Measurements from ENCODE around the gene TXNDC17. TPM values are rescaled to one million over a fixed set of nuclear protein-coding genes. Genes with fewer than 3 reads are reported as not detected.

The TXNDC17 gene
- total and polyA plus RNA-seq, 9 of the 15 experiments (the other 6 are each of a cell fraction or from before 2014, with no cell fraction given) = 108 to 759 (median 179) TPM

DNA sequence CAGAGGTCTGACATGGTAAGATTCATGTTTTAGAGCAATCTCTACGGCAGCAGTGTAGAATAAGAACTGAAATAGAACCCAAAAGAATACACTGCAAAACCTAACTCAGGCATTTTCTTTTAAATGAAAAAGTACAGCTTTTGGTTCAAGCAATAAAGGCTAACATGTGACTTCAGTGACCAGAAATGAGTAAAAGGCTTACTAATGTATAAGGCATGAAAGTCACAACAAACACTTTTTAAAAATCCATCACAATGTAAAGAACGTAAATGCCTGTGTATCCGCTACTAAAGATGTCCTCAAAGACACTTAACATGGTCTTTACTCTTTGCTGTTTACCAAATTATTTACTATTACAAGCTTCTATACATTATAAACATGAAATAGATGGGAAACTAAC is 16.9 kb upstream of the TXNDC17 start:
- H3K9me1 ChIP-seq (ENCODE audit: control insufficient read depth, insufficient read depth, low read length) = no peaks in the 10 kb centered on the region
- H3K9me3 ChIP-seq (replicated peaks; ENCODE audit: control insufficient read depth, insufficient read depth, low read depth, low read length) = no peaks in the 10 kb centered on the region
- no peaks in the 10 kb centered on the region for H3K79me2 ChIP-seq (ENCODE audit: control insufficient read depth, insufficient read depth, low read length)
- H3K36me3 ChIP-seq (ENCODE audit: control insufficient read depth, insufficient read depth, low read length) = peaks cover 49% of the 10 kb centered on the region; the same call in 2 of the 3 replicates
- FAIRE-seq = no peak
- H4K20me1 ChIP-seq (replicated peaks; ENCODE audit: control insufficient read depth, insufficient read depth, low read length) = no peaks in the 10 kb centered on the region
- no peaks in the 10 kb centered on the region for H3K4me1 ChIP-seq (replicated peaks in 1 of 2; ENCODE audit: control insufficient read depth in 2 of 2, insufficient read depth in 2 of 2, low read length in 2 of 2)
- no peak for DNase-seq (ENCODE audit: extremely low read depth in 1 of 4, low spot score in 3 of 4)
- no peak for ATAC-seq
- no peak overlapping the region for H3K27ac ChIP-seq (ENCODE audit: extremely low read depth, low read depth, low read length)
- intact Hi-C loops (cut with micrococcal nuclease) (no loop called here), in situ Hi-C loops (cut with MboI) (no loop called here)
- no peak overlapping the region for H3K4me2 ChIP-seq (ENCODE audit: insufficient read depth, low read length)
- POLR2A ChIA-PET = interaction anchor here (1.2 kb wide), 2 partner anchors 9 to 14 kb away, joined by 5 to 7 read pairs; no protein-coding TSS in a partner anchor
- no peak overlapping the region for H3K4me3 ChIP-seq
- CTCF ChIA-PET (ENCODE audit: low intra/inter-chr PET ratio) = no interaction called here
- no peaks in the 10 kb centered on the region for H3K27me3 ChIP-seq (ENCODE audit: control insufficient read depth in 2 of 2, insufficient read depth in 2 of 2, low read length in 2 of 2)
- no peak overlapping the region for H2AFZ ChIP-seq (ENCODE audit: low read depth, low read length)
- WGBS (ENCODE audit: insufficient coverage, low coverage, missing lambda C conversion rate) = 95% methylated on average over 3 of the region's 3 CpGs
- H3K9ac ChIP-seq (ENCODE audit: insufficient read depth in 1 of 2, low read depth in 2 of 2, low read length in 2 of 2) = no peak overlapping the region
- BruUV-seq (replicated peaks) = no TSS peak
- TF ChIP-seq ELF4 (CRISPR knock-in tag; IDR thresholded peaks at IDR 0.05) (no peak), ERF (CRISPR knock-in tag; IDR thresholded peaks at IDR 0.05) (no peak), PHF20 (IDR thresholded peaks at IDR 0.05; ENCODE audit: partially characterized antibody) (no peak), NR3C1 (CRISPR knock-in tag; IDR thresholded peaks at IDR 0.05) (no peak), DMBX1 (CRISPR knock-in tag; IDR thresholded peaks at IDR 0.05; ENCODE audit: borderline replicate concordance) (no peak), POU5F1 (IDR thresholded peaks at IDR 0.05; ENCODE audit: borderline replicate concordance, low read depth, low read length, partially characterized antibody) (no peak), NCOA6 (IDR thresholded peaks at IDR 0.05) (no peak), LEF1 (IDR thresholded peaks at IDR 0.05) (no peak), HMG20A (CRISPR knock-in tag; conservative IDR thresholded peaks at IDR 0.05) (no peak), POLR2B (IDR thresholded peaks at IDR 0.05; ENCODE audit: low read depth, partially characterized antibody) (no peak)
- TF ChIP-seq, protein P1, sequence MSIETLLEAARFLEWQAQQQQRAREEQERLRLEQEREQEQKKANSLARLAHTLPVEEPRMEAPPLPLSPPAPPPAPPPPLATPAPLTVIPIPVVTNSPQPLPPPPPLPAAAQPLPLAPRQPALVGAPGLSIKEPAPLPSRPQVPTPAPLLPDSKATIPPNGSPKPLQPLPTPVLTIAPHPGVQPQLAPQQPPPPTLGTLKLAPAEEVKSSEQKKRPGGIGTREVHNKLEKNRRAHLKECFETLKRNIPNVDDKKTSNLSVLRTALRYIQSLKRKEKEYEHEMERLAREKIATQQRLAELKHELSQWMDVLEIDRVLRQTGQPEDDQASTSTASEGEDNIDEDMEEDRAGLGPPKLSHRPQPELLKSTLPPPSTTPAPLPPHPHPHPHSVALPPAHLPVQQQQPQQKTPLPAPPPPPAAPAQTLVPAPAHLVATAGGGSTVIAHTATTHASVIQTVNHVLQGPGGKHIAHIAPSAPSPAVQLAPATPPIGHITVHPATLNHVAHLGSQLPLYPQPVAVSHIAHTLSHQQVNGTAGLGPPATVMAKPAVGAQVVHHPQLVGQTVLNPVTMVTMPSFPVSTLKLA (conservative IDR thresholded peaks at IDR 0.05) = no peak

Measured in K562 (cell line).